ENCODE measurements around the gene SLC25A19.

The SLC25A19 gene

GRCh38 chr17:75315541-75316243 is 26.5 kb upstream of the SLC25A19 start:
- TF ChIP-seq CTCF (IDR thresholded peaks at IDR 0.05; ENCODE audit: poor library complexity, severe bottlenecking): no peak
- H3K36me3 ChIP-seq (ENCODE audit: low read depth): peaks cover 26% of the 10 kb centered on the region
- no peak for DNase-seq (ENCODE audit: low spot score)
- no peaks in the 10 kb centered on the region for H3K4me1 ChIP-seq (ENCODE audit: insufficient read depth, poor library complexity, severe bottlenecking)
- no peak overlapping the region for H3K27ac ChIP-seq (ENCODE audit: poor library complexity, severe bottlenecking)
- no peak overlapping the region for H3K4me3 ChIP-seq (ENCODE audit: severe bottlenecking)
- peaks cover 2% of the 10 kb centered on the region for H3K9me3 ChIP-seq (ENCODE audit: severe bottlenecking)
- no peak for ATAC-seq (ENCODE audit: low read depth)
- H3K27me3 ChIP-seq (ENCODE audit: insufficient read depth, poor library complexity, severe bottlenecking): no peaks in the 10 kb centered on the region

- H3K36me3 ChIP-seq (ENCODE audit: low read depth): peaks cover 12% of the 10 kb centered on the region; the same call in 1 of the 2 replicates
- no peak overlapping the region for H3K4me3 ChIP-seq (ENCODE audit: severe bottlenecking)
- no peak for DNase-seq (ENCODE audit: low spot score)
- peak; percentile 31; the same call in 1 of the 3 replicates for ATAC-seq (ENCODE audit: low read depth)
- no peaks in the 10 kb centered on the region for H3K9me3 ChIP-seq (ENCODE audit: severe bottlenecking)
- no peaks in the 10 kb centered on the region for H3K4me1 ChIP-seq (ENCODE audit: insufficient read depth, poor library complexity, severe bottlenecking)
- H3K27ac ChIP-seq (ENCODE audit: poor library complexity, severe bottlenecking): no peak overlapping the region
- H3K27me3 ChIP-seq (ENCODE audit: insufficient read depth, poor library complexity, severe bottlenecking): no peaks in the 10 kb centered on the region
- TF ChIP-seq CTCF (IDR thresholded peaks at IDR 0.05; ENCODE audit: poor library complexity, severe bottlenecking): no peak
Observed at GRCh38 chr17:75313941-75314551, 24.8 kb upstream of the SLC25A19 start.

GRCh38 chr17:75308732-75309629 is 19.7 kb upstream of the SLC25A19 start:
- Histone ChIP-seq H3K9me3 (ENCODE audit: severe bottlenecking) (no peaks in the 10 kb centered on the region), H3K27ac (ENCODE audit: poor library complexity, severe bottlenecking) (no peak overlapping the region), H3K27me3 (ENCODE audit: insufficient read depth, poor library complexity, severe bottlenecking) (no peaks in the 10 kb centered on the region), H3K36me3 (ENCODE audit: low read depth) (no peaks in the 10 kb centered on the region), H3K4me3 (ENCODE audit: severe bottlenecking) (no peak overlapping the region), H3K4me1 (ENCODE audit: insufficient read depth, poor library complexity, severe bottlenecking) (no peaks in the 10 kb centered on the region)
- DNase-seq (ENCODE audit: low spot score) (no peak), ATAC-seq (ENCODE audit: low read depth) (peak; percentile 36; the same call in 2 of the 3 replicates)
- TF ChIP-seq CTCF (IDR thresholded peaks at IDR 0.05; ENCODE audit: poor library complexity, severe bottlenecking): no peak

- Histone ChIP-seq H3K9me3 (ENCODE audit: severe bottlenecking) (no peaks in the 10 kb centered on the region), H3K4me1 (ENCODE audit: insufficient read depth, poor library complexity, severe bottlenecking) (no peaks in the 10 kb centered on the region), H3K27me3 (ENCODE audit: insufficient read depth, poor library complexity, severe bottlenecking) (no peaks in the 10 kb centered on the region), H3K36me3 (ENCODE audit: low read depth) (no peaks in the 10 kb centered on the region), H3K27ac (ENCODE audit: poor library complexity, severe bottlenecking) (no peak overlapping the region), H3K4me3 (ENCODE audit: severe bottlenecking) (no peak overlapping the region)
- TF ChIP-seq CTCF (IDR thresholded peaks at IDR 0.05; ENCODE audit: poor library complexity, severe bottlenecking): no peak
- no peak for DNase-seq (ENCODE audit: low spot score)
- ATAC-seq (ENCODE audit: low read depth): no peak
Observed at GRCh38 chr17:75307957-75308731, 18.9 kb upstream of the SLC25A19 start.
